GM12878 (cell line): ENCODE results near the gene LRP1. TPM values are rescaled to one million over a fixed set of nuclear protein-coding genes. Genes with fewer than 3 reads are reported as not detected.

Experiments used
- ATAC-seq: fragments of 200-7000 bp; cut with Tn5 transposase; 3 replicates; pipeline ENCODE4 v1.9.1; 2020; ENCODE audit warnings: mild to moderate bottlenecking, moderate library complexity
- BruUV-seq: library from RNA; stranded (reverse); fragments of 400-500 nt; replicated peaks from 2 replicates; lab custom pipeline; 2021; lab: Mats Ljungman, UMichigan
- CTCF ChIA-PET: fragments of 300-600 bp; sonication (Branson Sonifier 250); formaldehyde crosslinking; extraction: SDS; loops from one replicate; lab custom pipeline; 2021; ENCODE audit warnings: inconsistent platforms; lab: Yijun Ruan, JAX
- POLR2A ChIA-PET: fragments of 350-600 bp; formaldehyde crosslinking; extraction: SDS; loops from one replicate; lab custom pipeline; 2021; ENCODE audit warnings: inconsistent platforms; lab: Charles Lee
- RAD21 ChIA-PET: fragments of 300-600 bp; sonication (Branson Sonifier 250); formaldehyde crosslinking; loops from one replicate; lab custom pipeline; 2023; ENCODE audit warnings: antibody characterized with exemption; ENCODE audit not compliant: unreplicated experiment; lab: Charles Lee
- SMC1A ChIA-PET: fragments of 300-600 bp; sonication (Branson Sonifier 250); formaldehyde crosslinking; loops from one replicate; lab custom pipeline; 2023; ENCODE audit not compliant: unreplicated experiment, uncharacterized antibody; lab: Charles Lee
- DNase-seq: peaks from one replicate; pipeline ENCODE4 v3.0.0-alpha.2; 2011; ENCODE audit warnings: low read depth, low spot score
- FAIRE-seq: peaks from 3 replicates; lab custom pipeline; 2011; peaks lifted over from hg19 to GRCh38; lab: Jason Lieb, UNC
- H2AFZ ChIP-seq: 2 replicates; pipeline ENCODE4 v1.6.0; 2011; ENCODE audit warnings: low read depth, low read length, control low read depth; ENCODE audit not compliant: control insufficient read depth
- H3K27ac ChIP-seq: 2 replicates; pipeline ENCODE4 v1.5.1; 2011; ENCODE audit warnings: control low read depth; ENCODE audit not compliant: control insufficient read depth, insufficient read depth
- H3K27me3 ChIP-seq, 2 experiments: replicated peaks in 1 of 2; 2 replicates each; pipeline versions ENCODE4 v1.6.0 to v1.6.1; 2011; ENCODE audit warnings: low read length in 1 of 2; ENCODE audit not compliant: control insufficient read depth in 2 of 2, insufficient read depth in 2 of 2
- H3K36me3 ChIP-seq, 2 experiments: 2 replicates each; pipeline ENCODE4 v1.5.1; 2011; ENCODE audit warnings: low read length in 1 of 2; ENCODE audit not compliant: control insufficient read depth in 2 of 2, insufficient read depth in 2 of 2
- H3K4me1 ChIP-seq: 2 replicates; pipeline ENCODE4 v1.6.1; 2011; ENCODE audit warnings: mild to moderate bottlenecking, low read length, moderate library complexity, mixed read lengths; ENCODE audit not compliant: control insufficient read depth, insufficient read depth
- H3K4me2 ChIP-seq: 2 replicates; pipeline ENCODE4 v1.6.0; 2011; ENCODE audit warnings: control low read depth; ENCODE audit not compliant: control insufficient read depth, insufficient read depth
- H3K4me3 ChIP-seq: fragments of 200-600 bp; sonication (generic); 2 replicates; pipeline ENCODE4 v1.5.1; 2016
- H3K79me2 ChIP-seq: 2 replicates; pipeline ENCODE4 v1.6.0; 2011; ENCODE audit warnings: low read length; ENCODE audit not compliant: control insufficient read depth, insufficient read depth
- H3K9ac ChIP-seq: 2 replicates; pipeline ENCODE4 v1.8.0; 2011; ENCODE audit warnings: low read length, control low read depth, mixed read lengths; ENCODE audit not compliant: control insufficient read depth, insufficient read depth
- H3K9me3 ChIP-seq: replicated peaks from 3 replicates; pipeline ENCODE4 v1.5.1; 2011; ENCODE audit warnings: mild to moderate bottlenecking, low read length; ENCODE audit not compliant: control insufficient read depth, insufficient read depth
- H4K20me1 ChIP-seq: 2 replicates; pipeline ENCODE4 v1.6.0; 2011; ENCODE audit not compliant: control insufficient read depth, insufficient read depth
- GATAD2B ChIP-seq: fragments of 450-650 bp; conservative IDR thresholded peaks from 2 replicates; pipeline ENCODE4 v1.6.1; 2017; ENCODE audit warnings: low read depth, mild to moderate bottlenecking, moderate library complexity
- KLF5 ChIP-seq: fragments of 450-650 bp; IDR thresholded peaks from 2 replicates; pipeline ENCODE4 v1.6.1; 2014; ENCODE audit warnings: mild to moderate bottlenecking; ENCODE audit not compliant: partially characterized antibody
- NFYB ChIP-seq: IDR thresholded peaks from 2 replicates; pipeline ENCODE4 v1.6.1; 2011; ENCODE audit warnings: low read depth, mild to moderate bottlenecking, low read length, improper control_type of control experiment, moderate library complexity; ENCODE audit not compliant: insufficient read depth
- SIX5 ChIP-seq: IDR thresholded peaks from 2 replicates; pipeline ENCODE4 v1.6.1; 2011; ENCODE audit warnings: mild to moderate bottlenecking, low read depth, low read length, moderate library complexity; ENCODE audit not compliant: severe bottlenecking
- SP1 ChIP-seq: IDR thresholded peaks from one replicate; pipeline ENCODE4 v1.6.1; 2011; ENCODE audit warnings: low read depth, low read length
- ZNF622 ChIP-seq: fragments of 450-650 bp; IDR thresholded peaks from 2 replicates; pipeline ENCODE4 v1.6.1; 2017; ENCODE audit warnings: mild to moderate bottlenecking, inconsistent platforms
- WGBS: methylation state at CpG from one replicate; pipeline ENCODE4 v1.1.6; 2016; ENCODE audit warnings: low lambda C conversion rate; ENCODE audit not compliant: insufficient replicate concordance, insufficient coverage; ENCODE audit errors: missing lambda C conversion rate; 5-methylcytosine and 5-hydroxymethylcytosine counted together
- in situ Hi-C: fragments of 300-500 bp; cut with MboI; formaldehyde crosslinking; loops from 9 replicates; pipeline ENCODE4 v1.14.3; 2018; ENCODE audit warnings: mixed read lengths
- intact Hi-C: fragments of 100-400 bp; cut with micrococcal nuclease; formaldehyde crosslinking; loops from one replicate; pipeline ENCODE4 v1.14.2; 2022; ENCODE audit not compliant: unreplicated experiment
- polyA plus RNA-seq, 11 experiments: library from polyadenylated mRNA; depleted of rRNA in 4 of 11; unstranded in 6 of 11; stranded (reverse) in 5 of 11; fragments of >200 nt; fragmentation: Nextera tagmentation in 4 of 11; fragmentation: Illumina TruSeq in 1 of 11; extraction: Ambion mirVana in 4 of 11; extraction: Trizol in 1 of 11; gene quantifications; 1 replicate in 1 of 11; 2 replicates in 10 of 11; pipeline versions ENCODE4 v1.2.1 to v1.2.3, GENCODE V29; 2011 to 2016; ENCODE audit warnings: inconsistent platforms in 2 of 11, missing spikeins in 2 of 11, low read depth in 1 of 11
- total RNA-seq, 4 experiments: library from RNA; depleted of rRNA in 3 of 4; stranded (reverse); fragments of >200 nt in 3 of 4; fragmentation: Illumina TruSeq in 1 of 4; extraction: Trizol in 1 of 4; gene quantifications; 2 replicates each; pipeline versions ENCODE4 v1.2.1 to v1.2.3, GENCODE V29; 2013 to 2021

LRP1 gene
- total and polyA plus RNA-seq, 10 of the 15 experiments (the other 5 are each of a cell fraction or from before 2014, with no cell fraction given) = under 0.01 to 1.1 (median 0.20) TPM; not detected in 2

- TF ChIP-seq NFYB = no peak
- no peak for TF ChIP-seq SIX5
Measured at GRCh38 chr12:57149245-57149900, 21.1 kb downstream of the LRP1 start (continued).

- Histone ChIP-seq H3K4me3 (no peak overlapping the region), H3K9ac (no peak overlapping the region), H3K9me3 (no peaks in the 10 kb centered on the region), H2AFZ (no peak overlapping the region), H3K36me3 (no peaks in the 10 kb centered on the region), H3K27me3 (peaks cover 0 to 3% of the 10 kb centered on the region in 2 experiments; a peak in 2 of 4 replicates), H3K79me2 (no peaks in the 10 kb centered on the region), H3K4me1 (peaks cover 4% of the 10 kb centered on the region; the same call in 1 of the 2 replicates)
- ChIA-PET CTCF (interaction anchor here (2.4 kb wide), 1 partner anchor 26 kb away, joined by 10 read pairs; no protein-coding TSS in a partner anchor), SMC1A (no interaction called here), RAD21 (no interaction called here)
- FAIRE-seq (no peak), ATAC-seq (no peak), DNase-seq (no peak)
- intact Hi-C loops = no loop called here
- no peak for TF ChIP-seq GATAD2B
- no peak for TF ChIP-seq ZNF622
- no peak for TF ChIP-seq SP1
- TF ChIP-seq KLF5 = no peak
- TF ChIP-seq, all 136 proteins: peak for 0
- whole genome bisulfite sequencing = 8% methylated on average over 6 of the region's 6 CpGs
- H3K27ac ChIP-seq = no peak overlapping the region
- POLR2A ChIA-PET = no interaction called here
- no peaks in the 10 kb centered on the region for H4K20me1 ChIP-seq
- no TSS peak for BruUV-seq
- in situ Hi-C loops = no loop called here
- no peak overlapping the region for H3K4me2 ChIP-seq
Measured at GRCh38 chr12:57150400-57151000, 22.2 kb downstream of the LRP1 start.
